Measurements from ENCODE around the gene COL6A1. TPM values are rescaled to one million over a fixed set of nuclear protein-coding genes. Genes with fewer than 3 reads are reported as not detected.

Gene COL6A1
- polyA plus RNA-seq, 1 donor from 2014 or later, result 29.4 TPM

GRCh38 chr21:46029186-46029924 is 47.8 kb downstream of the COL6A1 start:
- H3K27ac ChIP-seq (ENCODE audit: low read length), result no peak overlapping the region
- no peak for TF ChIP-seq SMC3 (conservative IDR thresholded peaks at IDR 0.05; ENCODE audit: poor library complexity)
- TF ChIP-seq REST (IDR thresholded peaks at IDR 0.05; ENCODE audit: borderline replicate concordance), result no peak
- TF ChIP-seq EP300 (conservative IDR thresholded peaks at IDR 0.05; ENCODE audit: poor library complexity, severe bottlenecking), result no peak
- TF ChIP-seq MXI1 (conservative IDR thresholded peaks at IDR 0.05; ENCODE audit: poor library complexity, severe bottlenecking), result no peak
- TF ChIP-seq RAD21 (conservative IDR thresholded peaks at IDR 0.05), result no peak
- no peak for TF ChIP-seq CTCF (IDR thresholded peaks at IDR 0.05; ENCODE audit: poor library complexity, severe bottlenecking)
- no peak for TF ChIP-seq TAF1 (IDR thresholded peaks at IDR 0.05; ENCODE audit: low read depth)
- TF ChIP-seq EZH2 (IDR thresholded peaks at IDR 0.05; ENCODE audit: borderline replicate concordance, insufficient read depth, low read length, poor library complexity, severe bottlenecking), result no peak
- no peak for TF ChIP-seq POLR2AphosphoS5 (IDR thresholded peaks at IDR 0.05)
- H3K4me2 ChIP-seq (ENCODE audit: low read length), result no peak overlapping the region
- no peak overlapping the region for H3K4me3 ChIP-seq (ENCODE audit: low read length)
- H3K9me3 ChIP-seq (ENCODE audit: low read length), result no peaks in the 10 kb centered on the region
- H4K20me1 ChIP-seq (ENCODE audit: insufficient read depth), result no peaks in the 10 kb centered on the region
- H3K9ac ChIP-seq (ENCODE audit: low read length), result no peak overlapping the region
- no peaks in the 10 kb centered on the region for H3K9me2 ChIP-seq (ENCODE audit: insufficient read depth, low read length)
- H3K27me3 ChIP-seq (ENCODE audit: insufficient read depth, low read depth, low read length), result no peaks in the 10 kb centered on the region
- H3F3A ChIP-seq (ENCODE audit: insufficient read depth, low read length, poor library complexity, severe bottlenecking), result no peaks in the 10 kb centered on the region
- no peaks in the 10 kb centered on the region for H3K36me3 ChIP-seq (ENCODE audit: insufficient read depth, low read length)
- H2AFZ ChIP-seq (ENCODE audit: low read depth, low read length), result no peak overlapping the region
- H3K79me2 ChIP-seq (replicated peaks; ENCODE audit: insufficient read depth, low read length), result no peaks in the 10 kb centered on the region

GRCh38 chr21:46031484-46031883 is 49.9 kb downstream of the COL6A1 start:
- no peak overlapping the region for H3K9ac ChIP-seq (ENCODE audit: low read length)
- TF ChIP-seq POLR2AphosphoS5 (IDR thresholded peaks at IDR 0.05) (no peak), REST (IDR thresholded peaks at IDR 0.05; ENCODE audit: borderline replicate concordance) (no peak), SMC3 (conservative IDR thresholded peaks at IDR 0.05; ENCODE audit: poor library complexity) (no peak), EP300 (conservative IDR thresholded peaks at IDR 0.05; ENCODE audit: poor library complexity, severe bottlenecking) (no peak), TAF1 (IDR thresholded peaks at IDR 0.05; ENCODE audit: low read depth) (no peak), RAD21 (conservative IDR thresholded peaks at IDR 0.05) (no peak), MXI1 (conservative IDR thresholded peaks at IDR 0.05; ENCODE audit: poor library complexity, severe bottlenecking) (no peak), CTCF (IDR thresholded peaks at IDR 0.05; ENCODE audit: poor library complexity, severe bottlenecking) (no peak), EZH2 (IDR thresholded peaks at IDR 0.05; ENCODE audit: borderline replicate concordance, insufficient read depth, low read length, poor library complexity, severe bottlenecking) (no peak)
- H3K9me2 ChIP-seq (ENCODE audit: insufficient read depth, low read length), result no peaks in the 10 kb centered on the region
- no peak overlapping the region for H3K4me2 ChIP-seq (ENCODE audit: low read length)
- no peaks in the 10 kb centered on the region for H3K79me2 ChIP-seq (replicated peaks; ENCODE audit: insufficient read depth, low read length)
- H3F3A ChIP-seq (ENCODE audit: insufficient read depth, low read length, poor library complexity, severe bottlenecking), result no peaks in the 10 kb centered on the region
- H3K36me3 ChIP-seq (ENCODE audit: insufficient read depth, low read length), result no peaks in the 10 kb centered on the region
- no peaks in the 10 kb centered on the region for H3K9me3 ChIP-seq (ENCODE audit: low read length)
- H3K4me3 ChIP-seq (ENCODE audit: low read length), result no peak overlapping the region
- no peaks in the 10 kb centered on the region for H3K27me3 ChIP-seq (ENCODE audit: insufficient read depth, low read depth, low read length)
- no peak overlapping the region for H3K27ac ChIP-seq (ENCODE audit: low read length)
- no peak overlapping the region for H2AFZ ChIP-seq (ENCODE audit: low read depth, low read length)
- H4K20me1 ChIP-seq (ENCODE audit: insufficient read depth), result no peaks in the 10 kb centered on the region

Data from neural cell (in vitro differentiated cells).